Stimulated activated naive CD4-positive, alpha-beta T cell (primary cell): ENCODE data around the gene FRMD4A.
"Not testable (repeated sequence)": the region's sequence is repeated elsewhere in the genome, so short reads cannot be mapped to it uniquely, and the experiment has no call there.

Experiments
- DNase-seq, 6 experiments: peaks; one replicate each; lab custom pipeline; 2025; lab: John Stamatoyannopoulos, UW

FRMD4A gene

DNA sequence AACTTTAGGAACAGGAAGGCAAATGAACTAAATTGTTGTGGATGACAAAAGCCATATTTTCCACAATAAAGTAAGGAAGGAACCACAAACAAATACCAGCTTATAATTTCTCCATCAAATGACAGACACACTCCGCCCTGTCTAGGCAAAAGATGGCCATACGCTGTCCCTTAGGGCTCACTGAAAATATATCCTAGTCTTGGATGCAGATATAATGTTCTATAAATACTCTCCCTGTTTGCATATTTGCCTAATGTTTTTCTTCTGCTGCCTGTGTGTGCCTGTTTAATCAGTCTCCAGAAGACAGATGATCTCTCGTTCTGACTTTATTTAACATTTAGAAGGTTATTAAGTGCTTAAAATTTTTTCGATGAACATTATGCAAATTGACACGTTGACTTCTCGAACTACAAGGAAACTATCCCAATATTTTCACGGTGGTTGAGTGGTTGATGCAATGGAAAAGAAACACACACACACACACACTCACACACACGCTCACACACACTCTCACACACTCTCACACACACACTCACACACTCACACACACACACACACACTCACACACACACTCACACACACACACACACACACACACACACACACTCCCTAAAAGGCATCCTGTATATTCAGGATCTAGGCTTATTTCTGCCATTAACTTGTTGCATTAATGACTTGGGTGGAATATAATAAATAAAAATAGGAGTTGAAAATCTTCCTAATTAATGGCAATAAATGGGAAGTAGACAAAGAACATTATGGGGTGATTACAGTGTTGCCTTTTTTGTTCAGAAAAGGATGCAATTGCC, 446.9 kb downstream of the FRMD4A start:
- no peak for DNase-seq

DNA sequence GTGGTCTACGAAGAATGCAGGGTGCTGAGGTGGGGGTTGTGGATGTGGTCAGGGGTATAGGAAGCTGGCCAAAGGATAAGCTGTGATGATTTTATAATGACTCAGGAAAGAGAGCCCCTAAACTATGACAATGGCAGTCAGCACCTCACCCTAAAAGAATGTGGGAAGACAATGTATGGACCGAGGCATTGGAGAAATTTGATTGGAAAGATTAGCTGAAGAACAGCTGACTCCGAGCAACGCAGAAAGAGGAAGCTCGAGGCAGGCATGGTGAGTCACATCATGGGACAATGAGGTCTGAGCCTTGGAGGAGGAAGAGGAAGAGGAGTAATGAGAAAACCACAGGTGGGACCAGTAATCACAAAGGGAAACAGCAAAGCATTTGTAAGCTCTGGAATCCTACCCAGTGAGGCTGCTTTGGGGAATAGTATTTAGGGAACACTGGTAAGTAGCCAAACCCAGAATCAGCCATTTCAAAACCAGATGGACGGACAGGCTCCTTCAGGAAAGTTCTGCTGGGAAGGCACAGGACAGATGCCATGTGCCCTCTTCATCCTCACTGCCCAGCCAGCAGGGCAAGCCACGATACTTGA, 448.5 kb downstream of the FRMD4A start:
- no peak for DNase-seq

DNA sequence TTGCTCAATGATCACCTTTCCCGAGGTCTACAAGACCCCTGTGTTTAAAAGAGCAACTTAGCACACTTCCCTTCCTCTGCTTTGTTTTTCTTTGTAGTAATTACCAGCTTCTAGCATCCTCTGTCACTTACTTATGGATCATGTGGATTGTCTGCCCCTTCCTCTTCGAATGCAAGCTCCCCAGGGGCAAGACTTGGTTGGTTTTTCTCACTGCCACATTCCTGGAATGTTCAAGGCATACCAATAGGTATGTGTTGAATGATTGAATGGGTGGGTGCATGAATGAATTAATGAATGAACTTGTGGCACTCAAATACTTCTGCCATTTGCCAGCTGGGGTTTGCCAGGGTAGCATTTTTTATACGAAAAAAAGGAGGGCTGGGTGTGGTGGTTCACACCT, 450.0 kb downstream of the FRMD4A start:
- no peak for DNase-seq

- DNase-seq, result no peak
Observed at GRCh38 chr10:13877154-13877909, 453.4 kb downstream of the FRMD4A start.

DNA sequence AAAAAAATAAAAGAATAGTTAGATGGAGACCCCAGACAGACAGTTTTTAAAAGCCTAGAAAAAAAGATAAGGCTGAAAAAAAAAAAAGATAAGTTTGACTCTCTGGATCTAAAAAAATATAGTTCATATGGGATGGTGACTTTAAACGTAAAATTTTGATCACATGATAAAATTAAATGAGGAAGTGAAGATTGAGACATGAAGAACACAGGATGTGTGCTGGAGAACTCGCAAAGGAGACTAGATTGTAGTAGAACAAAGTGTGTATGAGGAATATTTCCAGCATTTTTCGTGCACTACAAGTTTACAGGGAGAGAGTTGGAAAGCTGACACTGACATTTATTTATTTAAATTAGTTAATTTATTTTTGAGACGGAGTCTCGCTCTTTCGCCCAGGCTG, 457.5 kb downstream of the FRMD4A start:
- DNase-seq, result no peak

GRCh38 chr10:13872411-13872810, 458.3 kb downstream of the FRMD4A start:
- no peak for DNase-seq

- no peak for DNase-seq
Observed at GRCh38 chr10:13871776-13872175, 458.9 kb downstream of the FRMD4A start.

DNA sequence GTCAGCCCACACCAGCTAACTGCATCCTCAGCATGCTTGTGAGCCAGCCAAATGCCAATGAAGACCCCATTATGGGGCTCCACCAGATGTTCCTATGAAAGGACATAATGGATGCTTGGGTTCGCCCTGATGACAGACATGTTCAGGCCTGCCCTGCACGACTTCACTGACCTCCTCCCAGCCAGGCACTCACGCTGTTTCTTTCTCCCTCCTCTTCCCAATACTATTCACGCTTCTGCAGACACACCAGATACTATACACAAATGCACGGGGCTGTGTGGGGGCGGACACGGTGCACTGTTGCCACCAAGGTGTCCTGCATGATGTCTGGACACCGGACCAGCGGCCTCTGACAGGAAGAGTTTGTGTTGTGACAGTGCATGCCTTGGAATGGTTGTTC, 459.7 kb downstream of the FRMD4A start:
- DNase-seq, result no peak

DNA sequence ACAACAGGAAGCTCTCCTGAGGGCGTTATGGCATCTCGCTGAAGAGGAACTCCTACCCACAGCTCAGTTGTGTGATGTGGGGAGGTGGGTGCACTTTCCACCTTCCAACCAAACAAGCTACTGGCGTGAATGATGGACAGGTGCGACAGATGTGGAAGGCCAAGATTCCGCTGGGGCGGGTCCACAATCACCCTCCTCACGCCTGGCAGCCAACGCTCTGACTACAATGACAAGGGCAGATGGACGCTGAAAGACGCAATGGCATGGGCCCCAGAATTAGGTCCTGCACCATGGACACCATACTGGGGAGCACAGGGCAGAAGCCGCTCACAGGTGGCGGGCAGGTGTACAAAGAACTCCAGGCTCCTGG, 461.4 kb downstream of the FRMD4A start:
- no peak for DNase-seq

GRCh38 chr10:13868528-13869294, 462.0 kb downstream of the FRMD4A start:
- DNase-seq, result no peak

DNA sequence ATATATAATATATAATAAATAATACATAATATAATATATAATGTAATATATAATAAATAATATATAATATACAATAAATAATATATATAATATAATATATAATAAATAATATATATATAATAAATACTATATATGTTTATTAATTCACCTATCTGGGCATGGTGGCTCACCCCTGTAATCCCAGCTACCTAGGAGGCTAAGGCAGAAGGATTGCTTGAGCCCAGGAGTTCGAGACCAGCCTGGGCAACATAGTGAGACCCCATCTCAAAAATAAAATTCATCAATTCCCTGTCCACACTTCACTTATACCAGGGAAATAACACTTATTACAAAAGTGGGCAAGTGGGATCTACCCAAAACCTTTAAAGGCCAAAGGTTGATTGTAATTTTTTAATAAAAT, 462.9 kb downstream of the FRMD4A start:
- DNase-seq, result no peak

GRCh38 chr10:13865758-13866491, 464.8 kb downstream of the FRMD4A start:
- DNase-seq, result no peak

GRCh38 chr10:13865220-13865619, 465.5 kb downstream of the FRMD4A start:
- DNase-seq, result not testable (repeated sequence)

GRCh38 chr10:13862546-13863233, 468.0 kb downstream of the FRMD4A start:
- peak in 3 of 6 experiments; percentile 38 to 59 (median 58) for DNase-seq

DNA sequence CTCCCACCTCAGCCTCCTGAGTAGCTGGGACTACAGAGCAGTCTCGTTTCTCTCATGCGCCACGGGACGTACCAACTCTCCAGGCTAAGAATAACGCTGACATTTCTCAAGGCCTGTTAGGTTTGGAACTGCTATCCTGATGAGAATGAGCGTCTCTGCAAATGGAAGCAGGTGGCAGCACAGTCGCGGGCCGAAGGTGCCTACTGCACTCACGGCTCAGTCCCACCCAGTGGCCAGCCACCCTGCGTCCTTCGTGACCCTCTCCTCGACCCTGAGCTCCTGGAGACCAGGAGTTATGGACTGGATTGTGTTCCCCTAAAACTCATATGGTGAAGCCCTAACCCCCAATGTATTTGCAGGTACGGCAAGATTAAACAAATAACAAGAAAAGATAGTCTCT, 469.8 kb downstream of the FRMD4A start:
- DNase-seq, result no peak

DNA sequence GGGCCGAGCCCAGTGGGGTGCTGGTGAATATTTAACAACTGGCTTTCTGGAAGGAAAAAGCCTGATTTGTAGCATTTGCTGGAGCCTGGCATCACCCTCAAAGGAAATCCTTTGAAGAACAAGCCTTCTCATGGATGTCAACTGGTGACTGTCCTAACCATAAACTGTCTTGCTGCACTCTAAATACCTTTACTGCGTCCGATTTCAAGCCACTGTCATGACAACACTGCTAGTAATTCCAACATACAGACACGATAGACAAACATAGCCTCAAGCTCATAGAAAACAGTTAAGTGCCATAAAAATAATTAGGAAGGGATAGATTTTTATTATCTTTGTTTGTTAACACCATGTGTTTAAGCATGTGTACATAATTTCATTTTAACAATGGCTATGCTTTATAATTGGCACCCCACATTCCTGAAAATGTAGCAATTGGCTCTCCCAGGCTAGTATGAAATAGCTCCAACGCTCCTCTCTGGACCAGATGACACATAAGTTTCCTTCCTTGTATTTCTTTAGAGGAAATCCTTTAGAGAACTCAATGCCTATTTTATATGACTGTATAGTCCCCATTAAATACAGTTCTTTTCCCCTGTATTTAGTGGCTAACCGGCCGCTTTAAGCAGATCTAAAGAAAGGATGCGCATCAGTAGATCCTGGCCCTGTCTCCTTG, 470.6 kb downstream of the FRMD4A start:
- DNase-seq, result no peak

DNA sequence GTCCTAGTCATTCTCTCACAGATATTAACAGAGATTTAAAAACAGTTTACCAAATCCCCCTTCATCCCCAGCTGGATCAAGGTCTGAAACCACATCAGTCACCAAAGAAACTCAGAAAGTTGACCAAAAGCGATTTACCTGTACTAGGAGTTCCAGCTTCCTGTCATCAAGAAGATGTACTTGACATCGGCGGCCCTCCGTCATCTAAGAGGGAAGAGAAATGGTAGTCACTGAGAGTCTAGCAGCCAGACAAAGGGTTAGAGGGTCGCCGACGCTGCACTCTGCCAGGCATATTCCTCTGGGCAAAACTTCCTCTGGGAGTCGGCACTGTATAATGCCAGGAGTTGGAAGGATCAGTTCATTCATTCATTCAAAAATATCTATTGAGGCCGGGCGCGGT, 472.0 kb downstream of the FRMD4A start:
- DNase-seq, result no peak

DNA sequence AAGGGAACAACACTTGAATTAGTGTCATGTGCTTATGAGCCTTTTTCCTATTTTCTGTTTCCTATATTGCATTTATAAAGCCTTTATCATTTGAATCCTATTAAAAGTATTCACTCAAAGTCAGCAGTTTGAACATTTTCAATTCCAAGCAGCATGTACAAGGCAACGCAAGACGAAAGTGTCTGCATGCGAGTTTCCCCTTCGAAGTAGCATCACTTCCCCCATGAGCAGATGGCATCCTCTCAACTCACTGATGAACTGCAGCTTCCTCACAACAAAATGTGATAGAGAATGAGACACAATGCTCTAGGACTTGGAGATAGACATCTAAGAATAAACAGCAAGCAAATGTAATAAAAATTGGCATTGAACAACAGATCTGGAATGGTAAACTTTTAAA, 473.3 kb downstream of the FRMD4A start:
- no peak for DNase-seq

DNA sequence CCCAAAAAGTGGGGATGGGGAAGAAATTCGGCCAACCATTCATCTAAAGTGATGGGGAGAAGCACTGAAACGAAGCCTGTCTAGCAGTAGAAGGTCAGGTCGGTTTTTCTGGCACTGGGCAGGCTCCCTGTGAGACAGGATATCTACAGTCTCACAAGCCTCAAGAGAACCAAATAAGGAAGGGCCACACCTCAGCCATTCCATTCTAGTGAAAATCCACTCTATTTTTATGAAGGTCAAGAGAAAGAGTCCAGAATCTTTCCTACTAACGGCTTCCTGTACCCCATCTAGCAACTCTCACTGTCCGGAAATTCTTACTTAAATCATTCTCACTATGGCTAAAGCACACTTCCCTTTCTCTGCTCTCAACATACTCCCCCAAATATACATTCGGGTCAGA, 476.9 kb downstream of the FRMD4A start:
- no peak for DNase-seq

- DNase-seq, result no peak
Observed at GRCh38 chr10:13852872-13853271, 477.9 kb downstream of the FRMD4A start.
